ENCODE results near the gene MAP2K5.

Gene MAP2K5

GRCh38 chr15:67776600-67776999 is 234.1 kb downstream of the MAP2K5 start:
- no peak for TF ChIP-seq CTCF (IDR thresholded peaks at IDR 0.05; ENCODE audit: control extremely low read depth, extremely low read depth, low read depth, missing control alignments)
- CTCF ChIA-PET: interaction anchor here (1.3 to 1.4 kb wide), 2 partner anchors 13 to 16 kb away, joined by 3 read pairs; no protein-coding TSS in a partner anchor
- DNase-seq (ENCODE audit: extremely low spot score): no peak
- POLR2A ChIA-PET: no interaction called here

DNA sequence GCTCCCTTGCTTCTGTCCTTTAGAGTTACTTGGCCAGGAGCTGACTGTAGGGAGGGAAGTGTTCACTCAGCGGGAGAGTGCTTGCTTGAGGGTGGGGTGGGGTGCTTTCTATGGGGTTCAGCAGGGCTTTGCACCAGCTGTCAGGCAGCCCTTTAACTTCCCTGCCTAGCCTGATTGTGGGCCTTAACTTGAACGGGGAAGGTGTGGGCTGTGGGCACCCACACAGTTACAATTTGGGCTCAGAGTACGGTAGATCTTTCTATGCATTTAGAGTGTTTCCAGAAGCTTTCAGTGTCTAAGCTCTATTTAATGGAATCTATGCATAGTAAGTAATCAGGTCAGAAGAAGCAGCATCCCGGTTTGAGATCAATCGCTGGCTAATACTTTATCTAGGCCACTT is 234.6 kb downstream of the MAP2K5 start:
- TF ChIP-seq CTCF (IDR thresholded peaks at IDR 0.05; ENCODE audit: control extremely low read depth, extremely low read depth, low read depth, missing control alignments): no peak
- ChIA-PET POLR2A (no interaction called here), CTCF (interaction anchor here (1.3 to 1.4 kb wide), 2 partner anchors 13 to 16 kb away, joined by 3 read pairs; no protein-coding TSS in a partner anchor)
- no peak for DNase-seq (ENCODE audit: extremely low spot score)

DNA sequence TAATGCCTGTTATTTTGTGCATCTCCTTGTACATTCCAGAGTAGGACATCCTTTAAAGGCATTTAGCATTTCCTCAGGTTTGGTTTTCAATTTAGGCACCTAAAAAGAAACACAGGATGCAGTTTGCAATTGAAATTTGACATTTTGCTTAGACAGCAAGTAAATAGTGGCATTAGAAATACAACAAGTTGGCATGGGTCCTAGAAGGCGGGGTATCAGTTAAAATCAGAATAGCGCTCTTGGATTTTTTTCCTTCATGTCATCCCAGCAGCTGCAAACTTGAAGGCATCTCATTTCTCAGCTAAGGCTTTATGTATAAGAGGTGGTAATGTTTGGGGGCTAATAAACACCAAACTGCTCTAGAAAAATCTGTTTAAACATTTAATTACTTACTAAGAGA is 235.3 kb downstream of the MAP2K5 start:
- no peak for TF ChIP-seq CTCF (IDR thresholded peaks at IDR 0.05; ENCODE audit: control extremely low read depth, extremely low read depth, low read depth, missing control alignments)
- DNase-seq (ENCODE audit: extremely low spot score): no peak
- ChIA-PET POLR2A (no interaction called here), CTCF (interaction anchor here (1.4 kb wide), 1 partner anchor 15 kb away, joined by 3 read pairs; no protein-coding TSS in a partner anchor)

DNA sequence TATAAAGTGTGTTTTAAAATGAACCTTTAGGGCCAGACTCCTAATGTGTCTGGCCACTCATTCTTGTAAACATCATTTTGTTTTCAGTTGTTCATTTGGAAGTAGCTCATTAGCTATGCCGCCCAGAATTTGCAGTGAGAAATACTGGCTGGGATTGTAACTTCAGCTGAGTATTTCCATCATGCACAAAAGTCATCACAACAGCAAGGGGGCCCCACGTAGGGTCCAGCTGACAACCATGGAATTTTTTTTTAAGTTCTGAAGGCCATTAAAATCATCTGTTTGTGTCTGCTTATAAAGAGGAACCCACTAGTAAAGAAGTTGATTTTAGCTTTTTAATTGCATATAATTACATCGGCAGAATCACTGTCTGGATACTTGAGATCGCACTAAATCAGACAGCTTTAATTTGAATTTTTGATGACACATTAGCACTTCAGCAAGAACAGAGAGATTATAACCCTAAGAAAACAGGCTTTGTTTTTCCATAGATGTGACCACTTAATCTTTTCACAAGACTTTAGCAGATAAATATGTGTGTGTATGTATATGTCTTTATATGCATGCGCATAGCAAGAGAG is 236.6 kb downstream of the MAP2K5 start:
- TF ChIP-seq CTCF (IDR thresholded peaks at IDR 0.05; ENCODE audit: control extremely low read depth, extremely low read depth, low read depth, missing control alignments): no peak
- CTCF ChIA-PET: interaction anchor here (1.1 to 1.2 kb wide), 3 partner anchors 12 to 527 kb away, joined by 3 read pairs; no protein-coding TSS in a partner anchor
- no peak for DNase-seq (ENCODE audit: extremely low spot score)
- POLR2A ChIA-PET: no interaction called here

DNA sequence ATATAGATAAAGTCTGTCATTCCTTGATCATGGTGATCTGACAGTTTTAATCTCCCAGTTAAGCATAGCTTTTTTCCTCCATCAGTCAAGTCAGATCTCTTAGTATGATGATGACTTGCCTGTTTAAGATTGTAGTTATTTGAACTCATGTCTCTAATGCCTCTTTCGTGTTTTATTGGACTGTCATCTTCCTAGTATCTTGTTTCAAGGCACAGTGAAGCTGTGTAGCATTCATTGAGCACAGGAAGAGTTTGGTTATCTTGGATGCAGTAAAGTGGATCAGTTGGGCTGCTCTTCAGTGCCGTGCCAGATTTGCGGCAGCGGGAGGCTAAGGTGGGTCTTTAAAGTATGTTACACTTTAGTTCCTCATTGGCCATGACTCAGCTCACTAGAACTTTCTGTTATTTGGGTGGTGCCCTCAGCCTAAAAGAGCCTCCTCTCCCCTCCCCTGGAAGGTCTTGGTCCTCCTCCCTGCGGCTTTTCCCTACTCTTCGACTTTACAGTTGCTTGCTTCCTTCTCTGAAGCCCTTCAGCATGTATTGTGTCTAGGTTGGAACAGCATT is 237.1 kb downstream of the MAP2K5 start:
- ChIA-PET POLR2A (no interaction called here), CTCF (interaction anchor here (1.1 to 1.7 kb wide), 5 partner anchors 12 to 527 kb away, joined by 3 to 6 read pairs (median 3); no protein-coding TSS in a partner anchor)
- no peak for TF ChIP-seq CTCF (IDR thresholded peaks at IDR 0.05; ENCODE audit: control extremely low read depth, extremely low read depth, low read depth, missing control alignments)
- DNase-seq (ENCODE audit: extremely low spot score): no peak

DNA sequence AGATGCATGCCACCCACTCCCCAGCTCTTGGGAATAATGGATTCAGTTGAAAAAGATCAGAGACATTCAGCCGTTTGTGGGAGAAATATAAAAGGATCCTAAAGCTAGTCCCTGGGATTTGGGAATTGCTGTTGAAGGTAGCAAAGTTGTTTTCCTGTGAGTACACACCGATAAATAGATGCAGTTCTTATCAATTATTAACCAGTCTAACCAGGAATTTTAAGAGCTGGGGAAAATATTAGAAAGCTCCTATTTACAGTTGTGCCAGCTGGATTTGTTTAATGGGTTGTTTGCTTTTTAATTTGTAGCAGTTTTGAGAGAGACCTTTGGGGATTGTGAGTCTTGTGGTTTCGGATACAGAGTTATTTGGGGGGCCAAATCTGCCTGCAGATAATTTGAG is 238.6 kb downstream of the MAP2K5 start:
- POLR2A ChIA-PET: no interaction called here
- DNase-seq (ENCODE audit: extremely low spot score): no peak
- no peak for TF ChIP-seq CTCF (IDR thresholded peaks at IDR 0.05; ENCODE audit: control extremely low read depth, extremely low read depth, low read depth, missing control alignments)
- CTCF ChIA-PET: interaction anchor here (1.7 kb wide), 1 partner anchor 324 kb away, joined by 6 read pairs; no protein-coding TSS in a partner anchor
